HEK293T (cell line): ENCODE results near the gene ARAP2.

Experiments used
- CTCF ChIA-PET: fragments of 350-600 bp; formaldehyde crosslinking; extraction: SDS; loops from one replicate; lab custom pipeline; 2021; ENCODE audit warnings: antibody characterized with exemption, inconsistent platforms; lab: Yijun Ruan, JAX
- POLR2A ChIA-PET: fragments of 350-600 bp; formaldehyde crosslinking; extraction: SDS; loops from one replicate; lab custom pipeline; 2020; ENCODE audit warnings: antibody characterized with exemption, inconsistent platforms; lab: Yijun Ruan, JAX
- DNase-seq: peaks from one replicate; pipeline ENCODE4 v3.0.0; 2012; ENCODE audit warnings: mixed read lengths; ENCODE audit errors: extremely low spot score
- ARNT ChIP-seq: fragments of 450-650 bp; IDR thresholded peaks from 2 replicates; pipeline ENCODE4 v1.6.1; 2017; ENCODE audit warnings: mild to moderate bottlenecking
- BHLHE40 ChIP-seq: fragments of 450-650 bp; IDR thresholded peaks from 2 replicates; pipeline ENCODE4 v1.6.1; 2016; ENCODE audit warnings: mild to moderate bottlenecking, moderate library complexity, borderline replicate concordance
- CTBP1 ChIP-seq: fragments of 450-650 bp; IDR thresholded peaks from 2 replicates; pipeline ENCODE4 v1.6.1; 2016; ENCODE audit warnings: borderline replicate concordance
- ELF4 ChIP-seq: fragments of 450-650 bp; IDR thresholded peaks from 2 replicates; pipeline ENCODE4 v1.6.1; 2017; ENCODE audit warnings: antibody characterized with exemption
- FOXA1 ChIP-seq: fragments of 450-650 bp; IDR thresholded peaks from 2 replicates; pipeline ENCODE4 v1.6.1; 2016; ENCODE audit warnings: mild to moderate bottlenecking
- FOXK2 ChIP-seq: fragments of 450-650 bp; IDR thresholded peaks from 2 replicates; pipeline ENCODE4 v1.6.1; 2016; ENCODE audit warnings: mild to moderate bottlenecking
- FOXM1 ChIP-seq: fragments of 450-650 bp; IDR thresholded peaks from 2 replicates; pipeline ENCODE4 v1.6.1; 2017; ENCODE audit warnings: mild to moderate bottlenecking, borderline replicate concordance
- HDGF ChIP-seq: fragments of 450-650 bp; IDR thresholded peaks from 2 replicates; pipeline ENCODE4 v1.6.1; 2017; ENCODE audit warnings: antibody characterized with exemption, borderline replicate concordance
- L3MBTL2 ChIP-seq: fragments of 450-650 bp; conservative IDR thresholded peaks from 2 replicates; pipeline ENCODE4 v1.6.1; 2016; ENCODE audit warnings: mild to moderate bottlenecking
- LEF1 ChIP-seq: fragments of 450-650 bp; IDR thresholded peaks from 2 replicates; pipeline ENCODE4 v1.6.1; 2017; ENCODE audit warnings: mild to moderate bottlenecking, borderline replicate concordance
- NFRKB ChIP-seq: fragments of 450-650 bp; IDR thresholded peaks from 2 replicates; pipeline ENCODE4 v1.6.1; 2016; ENCODE audit warnings: mild to moderate bottlenecking, moderate library complexity
- PKNOX1 ChIP-seq: fragments of 450-650 bp; IDR thresholded peaks from 2 replicates; pipeline ENCODE4 v1.6.1; 2016
- SP1 ChIP-seq: fragments of 450-650 bp; IDR thresholded peaks from 2 replicates; pipeline ENCODE4 v1.6.1; 2017
- SUZ12 ChIP-seq: fragments of 450-650 bp; IDR thresholded peaks from 2 replicates; pipeline ENCODE4 v1.6.1; 2016; ENCODE audit warnings: mild to moderate bottlenecking
- TARDBP ChIP-seq: fragments of 450-650 bp; IDR thresholded peaks from 2 replicates; pipeline ENCODE4 v1.6.1; 2016
- ZNF384 ChIP-seq: fragments of 450-650 bp; IDR thresholded peaks from 2 replicates; pipeline ENCODE4 v1.6.1; 2016

ARAP2 gene

GRCh38 chr4:36039026-36039425 is 205.3 kb downstream of the ARAP2 start:
- CTCF ChIA-PET: no interaction called here
- no peak for DNase-seq
- TF ChIP-seq L3MBTL2 (no peak), ARNT (no peak), ELF4 (no peak), FOXK2 (no peak), FOXA1 (no peak), TARDBP (no peak), ZNF384 (no peak), NFRKB (no peak)
- POLR2A ChIA-PET: no interaction called here

GRCh38 chr4:36038491-36038890 is 205.8 kb downstream of the ARAP2 start:
- POLR2A ChIA-PET: no interaction called here
- no peak for DNase-seq
- CTCF ChIA-PET: no interaction called here
- TF ChIP-seq ZNF384: no peak
- no peak for TF ChIP-seq ARNT
- TF ChIP-seq TARDBP: no peak
- TF ChIP-seq CTBP1: no peak

- DNase-seq: no peak
- POLR2A ChIA-PET: no interaction called here
- CTCF ChIA-PET: no interaction called here
- TF ChIP-seq LEF1 (no peak), PKNOX1 (no peak), FOXM1 (no peak), ELF4 (no peak), NFRKB (no peak), CTBP1 (no peak), ZNF384 (no peak), FOXK2 (no peak), TARDBP (no peak)
These were observed 207.2 kb downstream of the ARAP2 start for GRCh38 chr4:36037127-36037526.

- DNase-seq: no peak
- TF ChIP-seq BHLHE40: no peak
- no peak for TF ChIP-seq PKNOX1
- no peak for TF ChIP-seq FOXK2
- no peak for TF ChIP-seq SP1
- no peak for TF ChIP-seq NFRKB
- no peak for TF ChIP-seq L3MBTL2
- no peak for TF ChIP-seq ARNT
- ChIA-PET CTCF (interaction anchor here (0.6 kb wide), 1 partner anchor 16 kb away, joined by 7 read pairs; no protein-coding TSS in a partner anchor), POLR2A (no interaction called here)
These were observed 214.4 kb downstream of the ARAP2 start for GRCh38 chr4:36029951-36030350.

- ChIA-PET CTCF (no interaction called here), POLR2A (no interaction called here)
- TF ChIP-seq BHLHE40 (no peak), FOXK2 (no peak), FOXA1 (no peak), SP1 (no peak), CTBP1 (no peak), LEF1 (no peak), PKNOX1 (no peak), HDGF (no peak), L3MBTL2 (no peak)
- no peak for DNase-seq
These were observed 217.1 kb downstream of the ARAP2 start for GRCh38 chr4:36027203-36027602.

- ChIA-PET POLR2A (no interaction called here), CTCF (no interaction called here)
- no peak for TF ChIP-seq PKNOX1
- TF ChIP-seq LEF1: no peak
- no peak for TF ChIP-seq TARDBP
- no peak for TF ChIP-seq SUZ12
- no peak for TF ChIP-seq FOXM1
- TF ChIP-seq FOXK2: no peak
- no peak for DNase-seq
These were observed 217.9 kb downstream of the ARAP2 start for GRCh38 chr4:36026348-36026880.
